Measurements from ENCODE around the gene ICAM4. TPM values are rescaled to one million over a fixed set of nuclear protein-coding genes. Genes with fewer than 3 reads are reported as not detected.
A peak's percentile ranks its signal among the peaks of the same experiment; 100 is the strongest.
"Not testable (repeated sequence)": the region's sequence is repeated elsewhere in the genome, so short reads cannot be mapped to it uniquely, and the experiment has no call there.

Gene ICAM4
- total RNA-seq, 2 donors from 2014 or later, result 1.4 to 2.1 TPM

DNA sequence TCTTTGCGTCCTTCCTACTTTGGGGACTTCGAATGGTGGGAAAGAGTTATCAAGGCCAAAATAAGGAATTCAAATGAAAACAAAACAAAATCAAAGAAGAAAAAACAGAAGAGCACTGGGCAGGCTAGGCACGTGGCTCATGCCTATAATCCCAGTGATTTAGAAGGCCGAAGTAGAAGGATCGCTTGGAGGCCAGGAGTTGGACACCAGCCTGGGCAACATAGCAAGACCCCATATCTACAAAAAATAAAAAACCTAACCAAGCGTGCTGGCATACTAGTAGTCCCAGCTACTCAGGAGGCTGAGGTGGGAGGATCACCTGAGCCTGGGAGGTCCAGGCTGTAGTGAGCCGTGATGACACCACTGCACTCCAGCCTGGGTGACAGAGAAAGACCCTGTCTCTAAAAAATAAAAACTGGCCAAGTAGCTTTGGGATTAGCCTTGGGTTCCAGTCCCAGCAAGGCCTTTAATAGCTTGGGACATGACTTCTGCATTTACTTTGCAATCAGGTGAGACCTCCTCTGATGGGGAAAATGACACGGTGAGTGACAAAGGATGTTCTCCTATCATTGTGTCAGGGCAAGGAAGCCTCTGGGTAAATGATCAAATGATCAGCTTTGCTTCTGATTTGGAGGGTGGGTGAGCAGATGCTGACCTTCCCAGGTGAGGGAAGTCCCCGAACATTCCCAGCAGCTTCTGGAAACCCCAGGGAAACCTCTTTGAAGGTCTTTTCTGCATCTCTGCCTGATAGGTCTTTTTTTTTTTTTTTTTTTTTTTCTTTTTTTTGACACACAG is 8.8 kb upstream of the ICAM4 start:
- peak overlapping the region; percentile 31 to 82 for H3K27ac Mint-ChIP-seq
- H3K27me3 Mint-ChIP-seq, result no peaks in the 10 kb centered on the region
- H3K4me1 Mint-ChIP-seq (ENCODE audit: low read depth in 2 of 2), result peaks cover 33 to 40% of the 10 kb centered on the region in 2 donors
- no peaks in the 10 kb centered on the region for H3K9me3 Mint-ChIP-seq
- ATAC-seq (peak in 1 of 2 donors; percentile 57), DNase-seq (ENCODE audit: low spot score) (peak; percentile 58)
- peak overlapping the region; percentile 58 for H3K4me3 Mint-ChIP-seq
- H3K36me3 Mint-ChIP-seq, result peaks cover 31% of the 10 kb centered on the region

DNA sequence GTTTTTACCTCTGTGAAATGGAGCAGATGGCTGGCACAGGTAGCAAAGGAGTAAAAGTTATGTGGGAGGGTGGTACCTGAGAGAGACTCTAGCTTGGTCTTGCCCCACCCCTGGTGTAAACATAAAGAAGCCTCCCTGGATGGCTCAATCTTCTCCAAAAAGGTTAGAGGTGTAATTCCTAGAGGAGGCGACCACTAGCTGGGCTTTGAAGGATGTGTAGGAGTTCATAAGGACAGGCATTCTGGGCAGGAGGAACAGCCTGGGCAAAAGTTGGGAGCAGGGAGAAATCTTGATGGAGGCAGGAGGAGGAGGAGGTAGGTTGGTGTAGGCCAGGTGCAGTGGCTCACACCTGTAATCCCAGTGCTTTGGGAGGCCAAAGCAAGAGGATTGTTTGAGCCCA is 7.8 kb upstream of the ICAM4 start:
- peak overlapping the region; percentile 68 for H3K4me3 Mint-ChIP-seq
- no peaks in the 10 kb centered on the region for H3K9me3 Mint-ChIP-seq
- no peak for DNase-seq (ENCODE audit: low spot score)
- peaks cover 31 to 45% of the 10 kb centered on the region in 2 donors for H3K4me1 Mint-ChIP-seq (ENCODE audit: low read depth in 2 of 2)
- H3K27me3 Mint-ChIP-seq, result no peaks in the 10 kb centered on the region
- peaks cover 28% of the 10 kb centered on the region for H3K36me3 Mint-ChIP-seq
- peak overlapping the region; percentile 77 to 82 for H3K27ac Mint-ChIP-seq
- no peak for ATAC-seq

DNA sequence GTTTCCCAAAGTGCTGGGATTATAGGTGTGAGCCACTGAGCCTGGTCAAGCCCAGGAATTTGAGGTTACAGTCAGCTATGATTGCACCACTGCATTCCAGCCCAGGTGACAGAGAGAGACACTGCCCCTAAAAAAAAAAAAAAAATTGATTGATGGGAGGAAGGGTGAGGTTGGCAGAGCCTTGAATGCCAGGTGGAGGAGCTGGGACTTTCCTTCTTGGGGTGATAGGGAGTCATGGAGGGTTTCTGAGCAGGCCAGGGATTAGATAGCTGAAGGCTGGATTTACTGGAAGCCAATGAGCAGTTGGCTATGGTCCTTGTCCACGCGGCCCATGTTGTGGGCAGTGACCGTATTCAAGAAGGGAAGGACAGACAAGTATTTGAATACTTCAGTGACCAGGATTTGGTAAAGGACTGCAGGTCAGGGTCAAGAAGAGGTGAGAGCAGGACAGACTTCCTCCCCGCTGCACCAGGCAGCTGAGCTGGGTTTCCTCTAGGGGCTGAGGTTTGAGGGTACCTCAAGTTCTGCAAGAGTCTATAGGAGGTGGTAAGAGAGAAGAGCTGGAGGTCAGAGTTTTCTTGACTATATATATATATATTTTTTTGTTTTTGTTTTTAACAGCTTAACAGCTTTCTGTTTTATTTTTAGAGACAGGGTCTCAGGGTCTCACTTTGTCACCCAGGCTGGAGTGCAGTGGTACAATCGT is 6.9 kb upstream of the ICAM4 start:
- Mint-ChIP-seq H3K4me1 (ENCODE audit: low read depth in 2 of 2) (peaks cover 24 to 43% of the 10 kb centered on the region in 2 donors), H3K27me3 (no peaks in the 10 kb centered on the region), H3K36me3 (peaks cover 21% of the 10 kb centered on the region), H3K9me3 (no peaks in the 10 kb centered on the region), H3K27ac (peak overlapping the region; percentile 77 to 82), H3K4me3 (peak overlapping the region; percentile 58)
- ATAC-seq (peak in 1 of 2 donors; percentile 55), DNase-seq (ENCODE audit: low spot score) (no peak)

DNA sequence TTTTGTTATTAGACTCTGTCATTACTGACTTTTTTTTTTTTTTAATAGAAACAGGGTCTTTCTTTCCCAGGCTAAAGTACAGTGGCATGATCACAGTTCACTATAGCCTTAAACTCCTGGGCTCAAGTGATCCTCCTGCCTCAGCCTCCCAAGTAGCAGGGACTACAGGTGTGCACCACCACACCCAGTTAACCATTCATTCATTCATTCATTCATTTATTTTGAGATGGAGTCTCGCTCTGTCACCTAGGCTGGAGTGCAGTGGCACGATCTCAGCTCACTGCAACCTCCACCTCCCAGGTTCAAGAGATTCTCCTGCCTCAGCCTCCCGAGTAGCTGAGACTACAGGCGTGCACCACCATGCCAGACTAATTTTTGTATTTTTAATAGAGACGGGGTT is 4.7 kb upstream of the ICAM4 start:
- H3K27ac Mint-ChIP-seq; H3K27me3 Mint-ChIP-seq; DNase-seq (ENCODE audit: low spot score); H3K9me3 Mint-ChIP-seq; H3K4me3 Mint-ChIP-seq; ATAC-seq: not testable (repeated sequence)
- Mint-ChIP-seq H3K36me3 (peaks cover 30% of the 10 kb centered on the region), H3K4me1 (ENCODE audit: low read depth in 2 of 2) (peaks cover 39 to 54% of the 10 kb centered on the region in 2 donors)

DNA sequence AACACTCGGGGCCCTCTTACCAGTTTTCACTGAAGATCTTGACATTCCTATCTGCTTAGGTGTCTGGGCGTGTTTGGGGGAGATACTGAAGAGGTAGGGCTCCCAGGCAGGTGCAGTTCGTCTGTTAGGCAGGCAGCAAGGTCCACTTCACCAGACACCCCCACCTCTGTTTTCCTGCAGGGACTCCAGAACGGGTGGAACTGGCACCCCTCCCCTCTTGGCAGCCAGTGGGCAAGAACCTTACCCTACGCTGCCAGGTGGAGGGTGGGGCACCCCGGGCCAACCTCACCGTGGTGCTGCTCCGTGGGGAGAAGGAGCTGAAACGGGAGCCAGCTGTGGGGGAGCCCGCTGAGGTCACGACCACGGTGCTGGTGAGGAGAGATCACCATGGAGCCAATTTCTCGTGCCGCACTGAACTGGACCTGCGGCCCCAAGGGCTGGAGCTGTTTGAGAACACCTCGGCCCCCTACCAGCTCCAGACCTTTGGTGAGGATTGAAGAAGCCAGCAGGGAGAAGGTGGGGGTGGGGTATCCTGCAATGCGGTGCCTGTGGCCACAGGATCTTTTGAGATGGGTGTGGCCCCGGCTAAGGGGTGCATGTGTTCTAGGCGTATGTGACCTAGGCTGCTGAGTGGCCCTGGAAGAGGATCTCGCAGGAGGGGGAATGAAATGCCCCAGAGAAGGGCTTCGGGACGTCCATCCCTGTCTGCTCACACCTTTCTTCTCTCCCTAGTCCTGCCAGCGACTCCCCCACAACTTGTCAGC is 3.3 kb upstream of the ICAM4 start:
- Mint-ChIP-seq H3K27me3 (no peaks in the 10 kb centered on the region), H3K9me3 (no peaks in the 10 kb centered on the region), H3K27ac (no peak overlapping the region), H3K4me1 (ENCODE audit: low read depth in 2 of 2) (peaks cover 34 to 53% of the 10 kb centered on the region in 2 donors), H3K36me3 (peaks cover 23% of the 10 kb centered on the region), H3K4me3 (no peak overlapping the region)
- ATAC-seq (no peak), DNase-seq (ENCODE audit: low spot score) (no peak)

DNA sequence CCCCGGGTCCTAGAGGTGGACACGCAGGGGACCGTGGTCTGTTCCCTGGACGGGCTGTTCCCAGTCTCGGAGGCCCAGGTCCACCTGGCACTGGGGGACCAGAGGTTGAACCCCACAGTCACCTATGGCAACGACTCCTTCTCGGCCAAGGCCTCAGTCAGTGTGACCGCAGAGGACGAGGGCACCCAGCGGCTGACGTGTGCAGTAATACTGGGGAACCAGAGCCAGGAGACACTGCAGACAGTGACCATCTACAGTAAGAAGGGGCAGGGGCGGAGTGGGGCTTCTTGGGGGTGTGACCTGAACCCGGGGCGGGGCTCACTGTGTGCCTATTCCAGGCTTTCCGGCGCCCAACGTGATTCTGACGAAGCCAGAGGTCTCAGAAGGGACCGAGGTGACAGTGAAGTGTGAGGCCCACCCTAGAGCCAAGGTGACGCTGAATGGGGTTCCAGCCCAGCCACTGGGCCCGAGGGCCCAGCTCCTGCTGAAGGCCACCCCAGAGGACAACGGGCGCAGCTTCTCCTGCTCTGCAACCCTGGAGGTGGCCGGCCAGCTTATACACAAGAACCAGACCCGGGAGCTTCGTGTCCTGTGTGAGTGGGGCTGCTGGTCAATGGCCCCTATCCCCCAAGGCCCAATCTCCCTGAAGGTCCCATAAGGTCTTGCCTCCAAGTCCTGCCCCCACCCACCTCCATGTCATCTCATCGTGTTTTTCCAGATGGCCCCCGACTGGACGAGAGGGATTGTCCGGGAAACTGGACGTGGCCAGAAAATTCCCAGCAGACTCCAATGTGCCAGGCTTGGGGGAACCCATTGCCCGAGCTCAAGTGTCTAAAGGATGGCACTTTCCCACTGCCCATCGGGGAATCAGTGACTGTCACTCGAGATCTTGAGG is 2.4 kb upstream of the ICAM4 start:
- ATAC-seq (no peak), DNase-seq (ENCODE audit: low spot score) (no peak)
- no peak overlapping the region for H3K27ac Mint-ChIP-seq
- H3K27me3 Mint-ChIP-seq, result no peaks in the 10 kb centered on the region
- peaks cover 18% of the 10 kb centered on the region for H3K36me3 Mint-ChIP-seq
- H3K9me3 Mint-ChIP-seq, result no peaks in the 10 kb centered on the region
- H3K4me1 Mint-ChIP-seq (ENCODE audit: low read depth in 2 of 2), result peaks cover 33 to 52% of the 10 kb centered on the region in 2 donors
- H3K4me3 Mint-ChIP-seq, result no peak overlapping the region

DNA sequence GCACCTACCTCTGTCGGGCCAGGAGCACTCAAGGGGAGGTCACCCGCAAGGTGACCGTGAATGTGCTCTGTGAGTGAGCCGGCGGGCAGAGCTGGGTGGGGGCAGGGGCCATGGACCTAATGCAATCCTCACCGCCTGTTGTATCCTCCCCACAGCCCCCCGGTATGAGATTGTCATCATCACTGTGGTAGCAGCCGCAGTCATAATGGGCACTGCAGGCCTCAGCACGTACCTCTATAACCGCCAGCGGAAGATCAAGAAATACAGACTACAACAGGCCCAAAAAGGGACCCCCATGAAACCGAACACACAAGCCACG is 1.8 kb upstream of the ICAM4 start:
- ATAC-seq, result no peak
- no peaks in the 10 kb centered on the region for H3K9me3 Mint-ChIP-seq
- H3K27ac Mint-ChIP-seq, result peak overlapping the region in 1 of 2 donors; percentile 26
- DNase-seq (ENCODE audit: low spot score), result no peak
- peaks cover 27 to 47% of the 10 kb centered on the region in 2 donors for H3K4me1 Mint-ChIP-seq (ENCODE audit: low read depth in 2 of 2)
- no peaks in the 10 kb centered on the region for H3K27me3 Mint-ChIP-seq
- H3K4me3 Mint-ChIP-seq, result peak overlapping the region; percentile 24
- H3K36me3 Mint-ChIP-seq, result peaks cover 14% of the 10 kb centered on the region

DNA sequence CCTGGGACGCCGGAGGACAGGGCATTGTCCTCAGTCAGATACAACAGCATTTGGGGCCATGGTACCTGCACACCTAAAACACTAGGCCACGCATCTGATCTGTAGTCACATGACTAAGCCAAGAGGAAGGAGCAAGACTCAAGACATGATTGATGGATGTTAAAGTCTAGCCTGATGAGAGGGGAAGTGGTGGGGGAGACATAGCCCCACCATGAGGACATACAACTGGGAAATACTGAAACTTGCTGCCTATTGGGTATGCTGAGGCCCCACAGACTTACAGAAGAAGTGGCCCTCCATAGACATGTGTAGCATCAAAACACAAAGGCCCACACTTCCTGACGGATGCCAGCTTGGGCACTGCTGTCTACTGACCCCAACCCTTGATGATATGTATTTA is 1.4 kb upstream of the ICAM4 start:
- Mint-ChIP-seq H3K4me1 (ENCODE audit: low read depth in 2 of 2) (peaks cover 29 to 49% of the 10 kb centered on the region in 2 donors), H3K4me3 (peak overlapping the region; percentile 24), H3K27ac (peak overlapping the region in 1 of 2 donors; percentile 26), H3K9me3 (no peaks in the 10 kb centered on the region), H3K27me3 (peaks cover 3 to 4% of the 10 kb centered on the region in 2 donors), H3K36me3 (peaks cover 12% of the 10 kb centered on the region)
- no peak for ATAC-seq
- no peak for DNase-seq (ENCODE audit: low spot score)

DNA sequence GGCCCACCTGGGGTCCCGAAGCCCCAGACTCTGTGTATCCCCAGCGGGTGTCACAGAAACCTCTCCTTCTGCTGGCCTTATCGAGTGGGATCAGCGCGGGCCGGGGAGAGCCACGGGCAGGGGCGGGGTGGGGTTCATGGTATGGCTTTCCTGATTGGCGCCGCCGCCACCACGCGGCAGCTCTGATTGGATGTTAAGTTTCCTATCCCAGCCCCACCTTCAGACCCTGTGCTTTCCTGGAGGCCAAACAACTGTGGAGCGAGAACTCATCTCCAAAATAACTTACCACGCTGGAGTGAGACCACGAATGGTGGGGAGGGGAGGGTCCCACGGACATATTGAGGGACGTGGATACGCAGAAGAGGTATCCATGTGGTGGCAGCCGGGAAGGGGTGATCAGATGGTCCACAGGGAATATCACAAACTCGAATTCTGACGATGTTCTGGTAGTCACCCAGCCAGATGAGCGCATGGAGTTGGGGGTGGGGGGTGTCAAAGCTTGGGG is 2.0 kb downstream of the ICAM4 start:
- Mint-ChIP-seq H3K9me3 (no peaks in the 10 kb centered on the region), H3K36me3 (peaks cover 12% of the 10 kb centered on the region), H3K4me3 (peak overlapping the region; percentile 87), H3K4me1 (ENCODE audit: low read depth in 2 of 2) (peaks cover 58 to 69% of the 10 kb centered on the region in 2 donors), H3K27me3 (peaks cover 15 to 17% of the 10 kb centered on the region in 2 donors), H3K27ac (no peak overlapping the region)
- ATAC-seq (peak; percentile 4 to 24), DNase-seq (ENCODE audit: low spot score) (no peak)

DNA sequence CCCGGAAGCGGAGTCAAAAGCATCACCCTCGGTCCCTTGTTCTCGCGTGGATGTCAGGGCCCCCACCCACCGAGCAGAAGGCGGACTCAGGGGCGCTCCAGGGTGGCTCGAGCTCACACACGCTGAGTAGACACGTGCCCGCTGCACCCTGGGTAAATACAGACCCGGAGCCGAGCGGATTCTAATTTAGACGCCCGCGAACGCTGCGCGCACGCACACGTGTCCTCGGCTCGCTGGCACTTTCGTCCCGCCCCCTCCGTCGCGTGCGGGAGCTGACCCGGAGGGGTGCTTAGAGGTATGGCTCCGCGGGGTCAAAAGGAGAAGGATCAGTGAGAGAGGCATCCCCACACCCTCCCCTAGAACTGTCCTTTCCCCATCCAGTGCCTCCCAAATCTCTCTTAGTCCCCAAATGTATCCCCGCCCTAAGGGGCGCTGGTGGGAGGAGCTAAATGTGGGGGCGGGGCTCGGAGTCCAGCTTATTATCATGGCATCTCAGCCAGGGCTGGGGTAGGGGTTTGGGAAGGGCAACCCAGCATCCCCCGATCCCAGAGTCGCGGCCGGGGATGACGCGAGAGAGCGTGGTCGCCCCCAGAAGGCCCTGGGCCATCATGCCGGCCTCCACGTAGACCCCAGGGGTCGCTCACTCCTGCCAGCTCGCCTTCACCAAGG is 2.5 kb downstream of the ICAM4 start:
- Mint-ChIP-seq H3K27me3 (peaks cover 15 to 17% of the 10 kb centered on the region in 2 donors), H3K36me3 (peaks cover 12% of the 10 kb centered on the region), H3K27ac (no peak overlapping the region), H3K9me3 (no peaks in the 10 kb centered on the region), H3K4me1 (ENCODE audit: low read depth in 2 of 2) (peaks cover 58 to 66% of the 10 kb centered on the region in 2 donors), H3K4me3 (peak overlapping the region; percentile 87)
- ATAC-seq (peak; percentile 4 to 57), DNase-seq (ENCODE audit: low spot score) (peak; percentile 67)

DNA sequence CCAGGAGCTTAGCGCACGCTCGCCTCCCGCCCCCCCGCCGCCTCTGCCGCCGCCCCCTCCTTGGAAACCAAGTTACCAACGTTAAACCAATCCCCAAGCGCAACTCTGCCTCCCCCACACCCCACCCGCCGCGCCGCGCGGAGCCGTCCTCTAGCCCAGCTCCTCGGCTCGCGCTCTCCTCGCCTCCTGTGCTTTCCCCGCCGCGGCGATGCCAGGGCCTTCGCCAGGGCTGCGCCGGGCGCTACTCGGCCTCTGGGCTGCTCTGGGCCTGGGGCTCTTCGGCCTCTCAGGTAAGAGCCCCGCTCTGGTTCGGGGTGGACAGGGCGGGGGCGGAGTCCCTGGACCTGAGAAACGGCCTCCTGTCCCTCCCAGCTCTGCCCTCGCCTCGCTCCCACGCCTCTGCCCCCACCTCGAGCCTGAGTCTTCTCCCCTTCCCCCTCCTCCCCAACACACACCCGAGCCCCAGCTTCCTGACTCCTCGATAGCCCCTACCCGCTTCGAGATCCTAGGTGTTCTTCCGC is 3.1 kb downstream of the ICAM4 start, which contains the start of gene ICAM5:
ICAM5 (plus strand) TSS at position 117 of the 521 bp plus-strand sequence; CDS start at position 209, 92 bp downstream.
- ATAC-seq (no peak), DNase-seq (ENCODE audit: low spot score) (peak; percentile 58)
- Mint-ChIP-seq H3K4me1 (ENCODE audit: low read depth in 2 of 2) (peaks cover 56 to 64% of the 10 kb centered on the region in 2 donors), H3K4me3 (peak within 1 kb of the TSS; percentile 87), H3K36me3 (peaks cover 9% of the 10 kb centered on the region), H3K27me3 (peaks cover 15 to 17% of the 10 kb centered on the region in 2 donors), H3K9me3 (no peaks in the 10 kb centered on the region), H3K27ac (peak within 1 kb of the TSS in 1 of 2 donors; percentile 24)

DNA sequence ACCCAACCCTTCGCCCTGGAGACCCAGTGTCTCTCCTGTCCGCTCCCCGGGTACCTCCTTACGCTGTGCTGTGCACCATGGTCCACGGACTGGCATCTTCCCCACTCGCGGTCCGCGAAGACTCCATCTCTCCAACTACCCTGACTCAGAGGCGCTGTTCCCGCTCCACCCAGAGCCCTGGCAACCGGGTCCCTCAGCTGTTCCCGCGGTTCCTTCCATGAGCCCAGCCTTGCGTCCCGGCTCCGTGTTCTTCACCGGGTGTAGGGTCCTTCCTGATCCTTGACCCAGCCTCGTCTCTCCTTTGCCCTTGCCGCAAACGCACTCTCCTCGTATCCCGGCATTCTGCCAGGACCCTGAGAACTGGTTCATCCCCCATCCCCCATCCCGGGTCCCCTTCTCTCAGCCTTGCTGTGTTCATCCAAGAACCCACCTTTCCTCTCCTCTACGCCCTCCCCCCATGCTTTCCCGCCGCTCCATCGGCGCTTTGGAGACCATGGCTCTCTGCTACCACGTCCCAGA is 3.7 kb downstream of the ICAM4 start:
- Mint-ChIP-seq H3K4me3 (peak overlapping the region; percentile 87), H3K9me3 (no peaks in the 10 kb centered on the region), H3K36me3 (peaks cover 4% of the 10 kb centered on the region), H3K27ac (peak overlapping the region in 1 of 2 donors; percentile 24), H3K27me3 (peaks cover 15 to 17% of the 10 kb centered on the region in 2 donors), H3K4me1 (ENCODE audit: low read depth in 2 of 2) (peaks cover 52 to 60% of the 10 kb centered on the region in 2 donors)
- ATAC-seq (no peak), DNase-seq (ENCODE audit: low spot score) (no peak)
